Measurements from ENCODE around the gene KLHL12.

KLHL12 gene

GRCh38 chr1:202880062-202880461, 47.0 kb downstream of the KLHL12 start:
- DNase-seq = no peak

GRCh38 chr1:202879128-202879527, 47.9 kb downstream of the KLHL12 start:
- DNase-seq = no peak

- DNase-seq = no peak
Measured at GRCh38 chr1:202873026-202873425, 54.0 kb downstream of the KLHL12 start.

GRCh38 chr1:202871367-202871766, 55.7 kb downstream of the KLHL12 start:
- no peak for DNase-seq

- no peak for DNase-seq
Measured at GRCh38 chr1:202862679-202863560, 64.1 kb downstream of the KLHL12 start.

GRCh38 chr1:202861420-202862132, 65.5 kb downstream of the KLHL12 start:
- DNase-seq = peak; percentile 50

GRCh38 chr1:202860744-202861419, 66.2 kb downstream of the KLHL12 start:
- peak; percentile 16 for DNase-seq

GRCh38 chr1:202858789-202859414, 68.1 kb downstream of the KLHL12 start:
- DNase-seq = no peak

GRCh38 chr1:202858331-202858730, 68.7 kb downstream of the KLHL12 start:
- no peak for DNase-seq

- no peak for DNase-seq
Measured at GRCh38 chr1:202857136-202857610, 69.9 kb downstream of the KLHL12 start.

GRCh38 chr1:202856014-202856413, 71.0 kb downstream of the KLHL12 start:
- DNase-seq = no peak

- no peak for DNase-seq
Measured at GRCh38 chr1:202854787-202855186, 72.2 kb downstream of the KLHL12 start.

- peak; percentile 56 for DNase-seq
Measured at GRCh38 chr1:202852163-202852904, 74.7 kb downstream of the KLHL12 start.

GRCh38 chr1:202850593-202851362, 76.3 kb downstream of the KLHL12 start:
- DNase-seq = no peak

GRCh38 chr1:202848191-202848542, 78.9 kb downstream of the KLHL12 start:
- no peak for DNase-seq

GRCh38 chr1:202844935-202845334, 82.1 kb downstream of the KLHL12 start:
- no peak for DNase-seq

- no peak for DNase-seq
Measured at GRCh38 chr1:202844259-202844658, 82.8 kb downstream of the KLHL12 start.

GRCh38 chr1:202843081-202843480, 84.0 kb downstream of the KLHL12 start:
- DNase-seq = no peak
